ENCODE data around the gene BPTF.
"Not testable (repeated sequence)": the region's sequence is repeated elsewhere in the genome, so short reads cannot be mapped to it uniquely, and the experiment has no call there.

Gene BPTF

DNA sequence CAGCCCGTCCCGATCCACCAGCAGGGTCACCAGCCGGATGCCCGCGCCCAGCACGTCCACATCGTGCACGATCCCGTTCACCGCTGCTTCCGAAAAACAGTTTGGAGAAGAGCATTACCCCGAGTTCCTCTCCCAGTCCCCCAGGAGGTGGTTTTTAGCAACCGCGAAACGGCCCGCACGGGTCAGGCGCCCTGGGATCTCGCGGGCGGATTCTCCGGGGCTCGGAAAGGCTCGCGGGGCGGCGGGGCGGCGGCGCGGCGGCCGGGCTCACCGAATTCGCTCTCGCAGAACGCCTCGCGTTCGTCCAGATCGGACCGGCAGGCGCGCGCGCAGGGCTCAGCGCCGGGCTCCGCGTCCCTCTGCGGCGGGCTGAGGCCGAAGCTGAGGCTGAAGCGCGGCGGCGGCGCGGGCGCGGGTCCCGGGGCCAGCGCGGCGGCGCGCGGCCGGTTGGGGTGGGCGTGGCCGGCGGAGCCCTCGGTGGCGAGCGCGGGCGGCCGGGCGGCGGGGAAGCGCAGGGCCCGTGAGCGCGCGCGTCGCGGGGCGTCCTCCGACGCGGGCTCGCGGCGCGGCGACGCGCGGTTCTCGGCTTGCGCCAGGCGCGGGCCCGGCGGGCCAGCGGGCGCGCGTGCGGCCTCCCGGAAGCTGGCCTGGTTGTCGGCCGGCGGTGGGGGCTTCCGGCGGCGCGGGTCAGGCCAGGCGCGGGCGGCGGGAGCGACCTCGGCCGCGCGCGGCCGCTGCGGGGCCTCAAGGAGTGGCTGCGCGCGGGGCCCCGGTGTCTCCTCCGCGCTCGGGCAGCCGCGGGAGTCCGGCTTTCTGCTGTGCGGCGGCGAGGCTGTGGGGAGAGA is 168.1 kb downstream of the BPTF start:
- peaks cover 15% of the 10 kb centered on the region for H3K27me3 Mint-ChIP-seq (ENCODE audit: low read depth)
- H3K4me1 Mint-ChIP-seq, result peaks cover 36% of the 10 kb centered on the region
- peak overlapping the region; percentile 94 to 98 (median 97) for H3K27ac Mint-ChIP-seq
- H3K9me3 Mint-ChIP-seq, result no peaks in the 10 kb centered on the region
- no peaks in the 10 kb centered on the region for H3K36me3 Mint-ChIP-seq (ENCODE audit: low read depth)
- H3K4me3 Mint-ChIP-seq, result peak overlapping the region; percentile 94 to 96 (median 95)
- TF ChIP-seq, protein P1, sequence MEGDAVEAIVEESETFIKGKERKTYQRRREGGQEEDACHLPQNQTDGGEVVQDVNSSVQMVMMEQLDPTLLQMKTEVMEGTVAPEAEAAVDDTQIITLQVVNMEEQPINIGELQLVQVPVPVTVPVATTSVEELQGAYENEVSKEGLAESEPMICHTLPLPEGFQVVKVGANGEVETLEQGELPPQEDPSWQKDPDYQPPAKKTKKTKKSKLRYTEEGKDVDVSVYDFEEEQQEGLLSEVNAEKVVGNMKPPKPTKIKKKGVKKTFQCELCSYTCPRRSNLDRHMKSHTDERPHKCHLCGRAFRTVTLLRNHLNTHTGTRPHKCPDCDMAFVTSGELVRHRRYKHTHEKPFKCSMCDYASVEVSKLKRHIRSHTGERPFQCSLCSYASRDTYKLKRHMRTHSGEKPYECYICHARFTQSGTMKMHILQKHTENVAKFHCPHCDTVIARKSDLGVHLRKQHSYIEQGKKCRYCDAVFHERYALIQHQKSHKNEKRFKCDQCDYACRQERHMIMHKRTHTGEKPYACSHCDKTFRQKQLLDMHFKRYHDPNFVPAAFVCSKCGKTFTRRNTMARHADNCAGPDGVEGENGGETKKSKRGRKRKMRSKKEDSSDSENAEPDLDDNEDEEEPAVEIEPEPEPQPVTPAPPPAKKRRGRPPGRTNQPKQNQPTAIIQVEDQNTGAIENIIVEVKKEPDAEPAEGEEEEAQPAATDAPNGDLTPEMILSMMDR (IDR thresholded peaks at IDR 0.05; ENCODE audit: unreplicated experiment in 3 of 3), result no peak

- H3K27ac Mint-ChIP-seq, result peak overlapping the region; percentile 5 to 92 (median 88)
- peak overlapping the region; percentile 82 to 90 (median 86) for H3K4me3 Mint-ChIP-seq
- peaks cover 21% of the 10 kb centered on the region for H3K27me3 Mint-ChIP-seq (ENCODE audit: low read depth)
- H3K36me3 Mint-ChIP-seq (ENCODE audit: low read depth), result no peaks in the 10 kb centered on the region
- H3K9me3 Mint-ChIP-seq, result no peaks in the 10 kb centered on the region
- TF ChIP-seq, protein P1 (IDR thresholded peaks at IDR 0.05; ENCODE audit: unreplicated experiment in 3 of 3), result no peak
- H3K4me1 Mint-ChIP-seq, result peaks cover 36% of the 10 kb centered on the region
These were observed 168.7 kb downstream of the BPTF start for GRCh38 chr17:67993998-67994361.

DNA sequence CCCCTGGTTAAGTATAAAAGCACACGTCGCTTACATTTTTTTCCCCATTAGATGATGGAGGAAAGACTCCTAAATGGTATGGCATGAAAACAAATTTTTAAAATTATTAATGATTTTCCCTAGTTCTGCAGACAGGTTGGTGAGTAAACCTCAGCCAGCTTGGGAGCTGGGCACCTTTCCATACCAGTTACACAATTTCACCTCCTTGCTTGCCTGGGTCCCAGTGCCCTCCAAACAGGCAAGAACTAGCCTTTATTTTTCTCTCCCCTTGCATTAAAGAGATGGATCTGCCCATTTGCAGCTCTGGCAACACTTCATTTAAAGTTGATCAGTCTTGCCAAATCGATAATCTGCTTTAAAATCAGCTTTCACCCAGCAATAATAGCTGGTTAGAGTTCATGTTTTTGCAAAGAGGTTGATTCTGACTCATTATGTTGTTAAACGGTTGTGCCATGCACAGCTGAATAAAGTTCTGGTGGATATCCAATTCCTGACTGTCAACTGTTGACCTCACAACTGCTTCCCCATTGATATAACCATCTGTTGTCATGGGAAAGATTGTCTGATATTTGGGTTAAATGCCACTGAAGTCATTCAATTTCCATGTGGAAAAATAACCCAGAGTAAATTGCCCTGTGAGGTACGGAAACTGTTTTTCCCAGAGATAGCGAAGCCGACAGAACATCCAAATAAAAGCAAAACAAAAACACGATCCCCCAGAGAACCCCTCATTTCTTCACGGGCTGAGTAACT is 169.7 kb downstream of the BPTF start:
- Mint-ChIP-seq H3K36me3 (ENCODE audit: low read depth) (no peaks in the 10 kb centered on the region), H3K4me3 (peak overlapping the region; percentile 82 to 90 (median 86))

GRCh38 chr17:67995570-67996263 is 170.4 kb downstream of the BPTF start:
- peak overlapping the region; percentile 26 to 54 (median 48) for H3K27ac Mint-ChIP-seq
- H3K36me3 Mint-ChIP-seq (ENCODE audit: low read depth), result no peaks in the 10 kb centered on the region
- peaks cover 36% of the 10 kb centered on the region for H3K4me1 Mint-ChIP-seq
- peaks cover 22% of the 10 kb centered on the region for H3K27me3 Mint-ChIP-seq (ENCODE audit: low read depth)
- no peaks in the 10 kb centered on the region for H3K9me3 Mint-ChIP-seq
- TF ChIP-seq, protein P1 (IDR thresholded peaks at IDR 0.05; ENCODE audit: unreplicated experiment in 3 of 3), result no peak
- H3K4me3 Mint-ChIP-seq, result peak overlapping the region; percentile 82 to 90 (median 86)

More for the DNA sequence above, 169.7 kb downstream of the BPTF start:
- Mint-ChIP-seq H3K4me1 (peaks cover 36% of the 10 kb centered on the region), H3K27ac (peak overlapping the region; percentile 5 to 92 (median 88)), H3K27me3 (ENCODE audit: low read depth) (peaks cover 22% of the 10 kb centered on the region), H3K9me3 (no peaks in the 10 kb centered on the region)
- TF ChIP-seq, protein P1 (IDR thresholded peaks at IDR 0.05; ENCODE audit: unreplicated experiment in 3 of 3), result no peak

DNA sequence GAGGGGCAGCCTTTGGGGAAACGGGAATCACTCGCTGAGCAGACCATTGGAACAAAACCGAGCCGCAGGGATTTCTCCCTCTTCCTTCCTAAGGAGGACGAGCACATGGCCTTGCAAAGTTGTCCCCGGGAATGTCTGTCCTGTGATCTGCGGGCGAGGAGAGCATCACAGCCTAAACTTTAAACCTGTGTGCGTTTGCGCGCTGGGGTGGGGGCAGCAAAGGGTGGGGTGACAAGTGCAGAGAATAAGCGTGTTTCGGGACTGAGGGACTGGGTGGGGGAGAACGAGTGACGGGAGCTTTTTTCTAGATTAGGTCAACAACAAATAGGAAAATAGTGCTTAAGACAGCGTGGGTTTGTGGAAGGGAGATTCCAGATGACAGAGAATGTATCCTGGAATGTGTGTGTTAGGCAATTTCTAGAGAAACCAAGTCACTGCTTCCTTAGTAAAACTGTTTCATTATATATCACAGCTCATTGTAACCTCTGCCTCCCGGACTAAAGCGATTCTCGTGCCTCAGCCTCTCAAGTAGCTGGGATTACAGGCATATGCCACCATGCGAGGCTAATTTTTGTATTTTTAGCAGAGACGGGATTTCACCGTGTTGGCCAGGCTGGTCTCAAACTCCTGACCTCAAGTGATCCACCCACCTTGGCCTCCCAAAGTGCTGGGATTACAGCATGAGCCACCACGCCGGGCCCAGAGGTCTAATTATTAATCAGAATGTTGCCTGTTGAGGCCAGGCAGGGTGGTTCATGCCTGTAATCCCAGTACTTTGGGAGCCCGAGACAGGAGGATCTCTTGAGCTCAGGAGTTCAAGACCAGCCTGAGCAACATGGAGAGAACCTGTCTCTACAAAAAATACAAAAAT is 171.2 kb downstream of the BPTF start, which contains the start of gene C17orf58:
C17orf58 (minus strand) TSS at position 169 of the 871 bp plus-strand sequence. CDS start 271 bp downstream, outside the sequence.
- not testable (repeated sequence) for H3K9me3 Mint-ChIP-seq; H3K36me3 Mint-ChIP-seq (ENCODE audit: low read depth)
- peaks cover 31% of the 10 kb centered on the region for H3K4me1 Mint-ChIP-seq
- H3K4me3 Mint-ChIP-seq, result peak within 1 kb of the TSS; percentile 82 to 90 (median 86)
- H3K27ac Mint-ChIP-seq, result peak within 1 kb of the TSS; percentile 26 to 92 (median 88)
- peaks cover 22% of the 10 kb centered on the region for H3K27me3 Mint-ChIP-seq (ENCODE audit: low read depth)
